Calu3 (cell line): ENCODE data around the gene ZBTB40. TPM values are rescaled to one million over a fixed set of nuclear protein-coding genes. Genes with fewer than 3 reads are reported as not detected.

Experiments used
- BruUV-seq: library from RNA; stranded (reverse); fragments of 400-500 nt; replicated peaks from 2 replicates; lab custom pipeline; 2021; lab: Mats Ljungman, UMichigan
- CTCF ChIA-PET: fragments of 300-600 bp; sonication (Branson Sonifier 250); formaldehyde crosslinking; loops from one replicate; lab custom pipeline; 2022; ENCODE audit warnings: antibody characterized with exemption; lab: Charles Lee
- DNase-seq: peaks from one replicate; pipeline ENCODE4 v3.0.0; 2022
- H3K27ac Mint-ChIP-seq: one replicate; pipeline ENCODE4 v1.8.0; 2022; ENCODE audit warnings: mixed read lengths; ENCODE audit not compliant: unreplicated experiment
- H3K27me3 Mint-ChIP-seq: one replicate; pipeline ENCODE4 v1.8.0; 2022; ENCODE audit warnings: mixed read lengths; ENCODE audit not compliant: unreplicated experiment
- H3K36me3 Mint-ChIP-seq: one replicate; pipeline ENCODE4 v1.8.0; 2022; ENCODE audit warnings: mild to moderate bottlenecking, moderate library complexity, mixed read lengths; ENCODE audit not compliant: insufficient read depth, unreplicated experiment
- H3K4me1 Mint-ChIP-seq: one replicate; pipeline ENCODE4 v1.8.0; 2022; ENCODE audit warnings: mild to moderate bottlenecking, low read depth, mixed read lengths; ENCODE audit not compliant: unreplicated experiment
- H3K4me3 Mint-ChIP-seq: one replicate; pipeline ENCODE4 v1.8.0; 2022; ENCODE audit warnings: mild to moderate bottlenecking, low read depth, moderate library complexity, mixed read lengths; ENCODE audit not compliant: unreplicated experiment
- H3K9me3 Mint-ChIP-seq: one replicate; pipeline ENCODE4 v1.8.0; 2022; ENCODE audit warnings: low read depth, mixed read lengths; ENCODE audit not compliant: unreplicated experiment
- CTCF ChIP-seq: fragments of 200-600 bp; IDR thresholded peaks from one replicate; pipeline ENCODE4 v1.8.0; 2022; ENCODE audit warnings: antibody characterized with exemption; ENCODE audit not compliant: unreplicated experiment
- intact Hi-C: fragments of 100-400 bp; cut with micrococcal nuclease; formaldehyde crosslinking; loops from one replicate; pipeline ENCODE4 v1.10.0; 2022; ENCODE audit not compliant: unreplicated experiment
- total RNA-seq: library from RNA; stranded (reverse); gene quantifications from 2 replicates; pipeline ENCODE4 v1.2.3, GENCODE V29; 2022

ZBTB40 gene
- total RNA-seq, 1 experiment from 2014 or later: 18.7 TPM

- TF ChIP-seq CTCF: no peak
- CTCF ChIA-PET: no interaction called here
- H3K4me1 Mint-ChIP-seq: peaks cover 8% of the 10 kb centered on the region
- no peaks in the 10 kb centered on the region for H3K27me3 Mint-ChIP-seq
- no peaks in the 10 kb centered on the region for H3K36me3 Mint-ChIP-seq
- no peak overlapping the region for H3K27ac Mint-ChIP-seq
- no peaks in the 10 kb centered on the region for H3K9me3 Mint-ChIP-seq
- no peak overlapping the region for H3K4me3 Mint-ChIP-seq
- no TSS peak for BruUV-seq
- intact Hi-C loops: no loop called here
- no peak for DNase-seq
Observed at GRCh38 chr1:22540337-22540736, 88.7 kb downstream of the ZBTB40 start.

GRCh38 chr1:22542886-22543285, 91.2 kb downstream of the ZBTB40 start:
- no TSS peak for BruUV-seq
- Mint-ChIP-seq H3K4me1 (peaks cover 8% of the 10 kb centered on the region), H3K27me3 (peaks cover 23% of the 10 kb centered on the region), H3K36me3 (no peaks in the 10 kb centered on the region), H3K4me3 (no peak overlapping the region), H3K27ac (no peak overlapping the region), H3K9me3 (no peaks in the 10 kb centered on the region)
- no peak for TF ChIP-seq CTCF
- DNase-seq: no peak
- intact Hi-C loops: no loop called here
- CTCF ChIA-PET: interaction anchor here (1.1 kb wide), 1 partner anchor 99 kb away, joined by 3 read pairs; no protein-coding TSS in a partner anchor

- CTCF ChIA-PET: no interaction called here
- intact Hi-C loops: no loop called here
Observed at GRCh38 chr1:22543679-22544078, 92.0 kb downstream of the ZBTB40 start.

GRCh38 chr1:22544606-22545005, 93.0 kb downstream of the ZBTB40 start:
- Mint-ChIP-seq H3K27ac (no peak overlapping the region), H3K9me3 (no peaks in the 10 kb centered on the region), H3K36me3 (no peaks in the 10 kb centered on the region), H3K27me3 (peaks cover 41% of the 10 kb centered on the region), H3K4me3 (no peak overlapping the region), H3K4me1 (peaks cover 8% of the 10 kb centered on the region)
- intact Hi-C loops: no loop called here
- TF ChIP-seq CTCF: no peak
- BruUV-seq: no TSS peak
- no peak for DNase-seq
- CTCF ChIA-PET: no interaction called here

More at GRCh38 chr1:22543679-22544078, 92.0 kb downstream of the ZBTB40 start:
- no peak for DNase-seq
- no peaks in the 10 kb centered on the region for H3K36me3 Mint-ChIP-seq
- no peak overlapping the region for H3K27ac Mint-ChIP-seq
- no peak for TF ChIP-seq CTCF
- no TSS peak for BruUV-seq
- H3K27me3 Mint-ChIP-seq: peaks cover 31% of the 10 kb centered on the region
- no peak overlapping the region for H3K4me3 Mint-ChIP-seq
- peaks cover 8% of the 10 kb centered on the region for H3K4me1 Mint-ChIP-seq
- H3K9me3 Mint-ChIP-seq: no peaks in the 10 kb centered on the region
